Measurements from ENCODE around the gene PAX8. TPM values are rescaled to one million over a fixed set of nuclear protein-coding genes. Genes with fewer than 3 reads are reported as not detected.

Gene PAX8
- total and polyA plus RNA-seq, 2 of the 13 experiments (the other 11 are each of a cell fraction or from before 2014, with no cell fraction given) = 1.5 to 8.8 TPM

DNA sequence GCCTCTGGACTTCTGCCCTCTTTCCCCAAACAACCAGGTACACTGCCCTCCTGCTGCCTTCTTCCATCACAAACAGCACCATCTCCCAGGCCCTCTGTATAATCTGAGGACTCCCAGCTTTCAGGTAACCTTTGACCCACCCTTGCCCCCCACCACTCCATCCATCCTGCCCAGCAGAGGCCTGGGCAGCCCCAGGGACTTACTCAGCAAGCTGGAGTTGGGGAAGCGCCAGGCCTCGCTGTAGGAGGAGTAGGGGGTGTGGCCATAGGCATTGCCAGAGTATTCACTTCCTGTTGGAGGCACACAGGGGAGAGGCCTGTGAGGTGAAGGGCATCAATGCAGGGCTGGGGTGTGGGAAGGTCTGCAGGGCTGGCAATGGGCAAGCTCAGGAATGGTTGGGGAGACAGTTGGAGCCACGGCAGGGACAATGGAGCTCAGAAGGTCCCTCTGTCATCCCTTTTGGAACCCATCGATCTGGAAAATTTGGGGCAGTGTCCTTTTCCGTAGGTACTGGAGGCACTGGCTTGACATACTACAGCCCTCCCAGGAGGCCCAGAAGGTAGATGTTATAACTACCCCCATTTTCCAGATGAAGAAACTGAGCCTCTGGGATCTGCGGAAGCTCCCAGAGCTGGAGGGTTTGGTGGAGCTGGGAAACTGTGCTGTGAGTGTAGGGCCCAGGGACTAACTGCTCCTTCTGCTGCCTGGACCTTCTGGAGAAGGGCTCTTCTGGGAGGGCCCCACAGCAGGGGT, 58.7 kb downstream of the PAX8 start (continued):
- TF ChIP-seq GPN1 (CRISPR knock-in tag; IDR thresholded peaks at IDR 0.05; ENCODE audit: borderline replicate concordance) = no peak
- TF ChIP-seq, protein P1, sequence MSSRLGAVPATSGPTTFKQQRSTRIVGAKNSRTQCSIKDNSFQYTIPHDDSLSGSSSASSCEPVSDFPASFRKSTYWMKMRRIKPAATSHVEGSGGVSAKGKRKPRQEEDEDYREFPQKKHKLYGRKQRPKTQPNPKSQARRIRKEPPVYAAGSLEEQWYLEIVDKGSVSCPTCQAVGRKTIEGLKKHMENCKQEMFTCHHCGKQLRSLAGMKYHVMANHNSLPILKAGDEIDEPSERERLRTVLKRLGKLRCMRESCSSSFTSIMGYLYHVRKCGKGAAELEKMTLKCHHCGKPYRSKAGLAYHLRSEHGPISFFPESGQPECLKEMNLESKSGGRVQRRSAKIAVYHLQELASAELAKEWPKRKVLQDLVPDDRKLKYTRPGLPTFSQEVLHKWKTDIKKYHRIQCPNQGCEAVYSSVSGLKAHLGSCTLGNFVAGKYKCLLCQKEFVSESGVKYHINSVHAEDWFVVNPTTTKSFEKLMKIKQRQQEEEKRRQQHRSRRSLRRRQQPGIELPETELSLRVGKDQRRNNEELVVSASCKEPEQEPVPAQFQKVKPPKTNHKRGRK (CRISPR knock-in tag; IDR thresholded peaks at IDR 0.05) = no peak
- peak; percentile 69; the same call in 1 of the 2 replicates for TF ChIP-seq JUND (CRISPR knock-in tag; IDR thresholded peaks at IDR 0.05)
- no peak for TF ChIP-seq NRL (CRISPR knock-in tag; IDR thresholded peaks at IDR 0.05; ENCODE audit: borderline replicate concordance)
- no peak for TF ChIP-seq HMGA1 (CRISPR knock-in tag; conservative IDR thresholded peaks at IDR 0.05)
- no peak; the same call in 1 of the 2 replicates for TF ChIP-seq SIN3A (IDR thresholded peaks at IDR 0.05; ENCODE audit: borderline replicate concordance, low read depth, low read length)
- TF ChIP-seq ZNF446 (CRISPR knock-in tag; IDR thresholded peaks at IDR 0.05) = no peak
- no peak for TF ChIP-seq ZNF550 (CRISPR knock-in tag; IDR thresholded peaks at IDR 0.05; ENCODE audit: borderline replicate concordance)
- TF ChIP-seq POLR2AphosphoS2 (IDR thresholded peaks at IDR 0.05; ENCODE audit: low read depth, low read length) = no peak
- TF ChIP-seq TAF1 (CRISPR knock-in tag; IDR thresholded peaks at IDR 0.05) = peak; percentile 75
- TF ChIP-seq ZNF563 (CRISPR knock-in tag; IDR thresholded peaks at IDR 0.05) = 0 out of 2 replicates have a peak, but pooled peaks have one; percentile 22
- peak; percentile 35; the same call in 1 of the 2 replicates for TF ChIP-seq REPIN1 (CRISPR knock-in tag; IDR thresholded peaks at IDR 0.05; ENCODE audit: borderline replicate concordance, low read depth)
- TF ChIP-seq NFKB2 (CRISPR knock-in tag; IDR thresholded peaks at IDR 0.05; ENCODE audit: borderline replicate concordance) = peak; percentile 80; the same call in 1 of the 2 replicates
- TF ChIP-seq ZBTB43 (CRISPR knock-in tag; conservative IDR thresholded peaks at IDR 0.05) = no peak
- 0 out of 2 replicates have a peak, but pooled peaks have one; percentile 51 for TF ChIP-seq EEA1 (CRISPR knock-in tag; IDR thresholded peaks at IDR 0.05; ENCODE audit: borderline replicate concordance)
- peak; percentile 38; the same call in 1 of the 2 replicates for TF ChIP-seq ZNF556 (CRISPR knock-in tag; IDR thresholded peaks at IDR 0.05; ENCODE audit: borderline replicate concordance)
- TF ChIP-seq ZNF34 (CRISPR knock-in tag; IDR thresholded peaks at IDR 0.05; ENCODE audit: borderline replicate concordance) = no peak
- TF ChIP-seq ZNF75D (CRISPR knock-in tag; IDR thresholded peaks at IDR 0.05; ENCODE audit: borderline replicate concordance) = no peak
- TF ChIP-seq ZNF781 (CRISPR knock-in tag; IDR thresholded peaks at IDR 0.05; ENCODE audit: borderline replicate concordance, not compliant biosample characterization) = no peak
- TF ChIP-seq NR2F1 (CRISPR knock-in tag; IDR thresholded peaks at IDR 0.05) = no peak
- no peak for TF ChIP-seq ZNF30 (CRISPR knock-in tag; IDR thresholded peaks at IDR 0.05)
- peak; percentile 4; the same call in 1 of the 2 replicates for TF ChIP-seq MAFF (IDR thresholded peaks at IDR 0.05; ENCODE audit: low read depth, low read length)
- no peak for TF ChIP-seq HOXA5 (CRISPR knock-in tag; IDR thresholded peaks at IDR 0.05)
- no peak for TF ChIP-seq CHD2 (IDR thresholded peaks at IDR 0.05; ENCODE audit: low read depth, low read length)
- no peak for TF ChIP-seq ZNF790 (CRISPR knock-in tag; IDR thresholded peaks at IDR 0.05; ENCODE audit: borderline replicate concordance)
- no peak for TF ChIP-seq ZNF704 (CRISPR knock-in tag; IDR thresholded peaks at IDR 0.05; ENCODE audit: borderline replicate concordance)
